GM19452 (cell line): Measurements from ENCODE around the gene SORL1-AS1.

ENCODE experiments used
- ATAC-seq: cut with Tn5 transposase; IDR thresholded peaks from one replicate; pipeline ENCODE4 v1.9.1; 2021; ENCODE audit not compliant: unreplicated experiment

The SORL1-AS1 gene

DNA sequence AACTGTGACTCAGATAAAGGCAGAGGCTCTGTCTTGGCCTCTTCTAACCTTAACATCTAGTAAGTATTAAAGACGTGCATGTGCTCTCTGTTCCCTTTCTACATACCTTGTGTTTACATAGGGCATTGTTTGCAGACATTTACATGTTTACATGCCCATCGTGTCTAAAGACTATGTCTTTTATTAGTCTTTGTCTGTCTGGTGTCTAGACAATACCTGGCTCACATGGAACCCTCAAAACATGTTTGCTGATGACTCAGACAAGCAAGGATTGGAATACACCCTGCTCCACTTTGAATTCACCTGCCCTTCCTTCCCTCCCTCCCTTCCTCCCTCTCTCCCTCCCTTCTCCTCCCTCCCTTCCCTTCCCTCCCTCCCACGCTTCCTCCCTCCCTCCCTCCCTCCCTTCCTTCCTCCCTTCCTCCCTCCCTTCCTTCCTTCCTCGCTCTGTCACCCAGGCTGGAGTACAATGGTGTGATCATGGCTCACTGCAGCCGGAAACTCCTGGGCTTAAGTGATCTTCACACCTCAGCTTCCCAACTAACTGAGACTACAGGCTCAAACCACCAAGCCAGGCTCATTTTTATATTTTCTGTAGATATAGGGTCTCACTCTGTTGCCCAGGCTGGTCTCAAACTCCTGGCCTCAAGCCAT is 23.7 kb upstream of the SORL1-AS1 start:
- no peak for ATAC-seq

GRCh38 chr11:121474680-121475079 is 21.9 kb upstream of the SORL1-AS1 start:
- ATAC-seq, result no peak

- no peak for ATAC-seq
Observed at GRCh38 chr11:121473064-121473777, 20.5 kb upstream of the SORL1-AS1 start.

DNA sequence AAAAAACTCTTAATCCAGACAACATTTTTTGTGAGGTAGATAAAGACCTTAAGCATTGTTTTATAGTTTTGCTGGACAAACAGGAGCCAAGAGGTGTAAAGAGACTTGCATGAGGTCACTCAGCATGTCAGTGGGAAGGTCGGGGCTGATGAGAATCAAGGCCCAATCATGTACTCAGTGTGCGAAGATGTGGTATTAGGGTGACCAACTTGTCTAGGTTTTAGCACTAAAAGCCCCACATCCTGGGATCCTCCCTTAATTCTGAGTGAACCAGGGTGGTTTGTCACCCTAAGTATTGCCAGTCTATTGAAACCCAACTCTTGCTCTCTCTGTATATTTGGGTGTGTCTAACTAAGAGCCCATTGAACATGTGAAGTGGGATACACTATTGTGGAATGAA is 19.5 kb upstream of the SORL1-AS1 start:
- ATAC-seq, result no peak

DNA sequence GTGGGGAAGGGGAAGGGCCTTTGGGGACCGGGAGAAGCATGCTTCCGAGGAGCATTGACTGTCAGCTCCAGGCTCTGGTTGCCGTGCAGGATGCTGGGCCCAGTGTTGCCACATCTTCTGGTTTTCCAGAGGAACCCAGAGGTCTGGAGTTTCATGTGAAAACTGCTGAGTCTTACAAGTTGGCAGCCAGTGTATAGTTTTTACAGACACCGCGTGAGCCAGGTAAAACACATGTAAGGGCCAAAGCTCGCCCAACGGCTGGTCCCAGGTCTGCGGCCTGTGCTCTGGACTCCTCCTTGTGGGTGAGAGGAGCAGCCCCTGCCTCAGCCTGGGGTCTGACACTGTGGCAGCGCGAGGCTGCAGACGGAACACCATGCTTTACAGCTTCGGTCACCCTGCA is 18.4 kb upstream of the SORL1-AS1 start:
- no peak for ATAC-seq

- no peak for ATAC-seq
Observed at GRCh38 chr11:121469910-121470309, 17.1 kb upstream of the SORL1-AS1 start.

GRCh38 chr11:121467965-121468364 is 15.2 kb upstream of the SORL1-AS1 start:
- ATAC-seq, result peak; percentile 49

DNA sequence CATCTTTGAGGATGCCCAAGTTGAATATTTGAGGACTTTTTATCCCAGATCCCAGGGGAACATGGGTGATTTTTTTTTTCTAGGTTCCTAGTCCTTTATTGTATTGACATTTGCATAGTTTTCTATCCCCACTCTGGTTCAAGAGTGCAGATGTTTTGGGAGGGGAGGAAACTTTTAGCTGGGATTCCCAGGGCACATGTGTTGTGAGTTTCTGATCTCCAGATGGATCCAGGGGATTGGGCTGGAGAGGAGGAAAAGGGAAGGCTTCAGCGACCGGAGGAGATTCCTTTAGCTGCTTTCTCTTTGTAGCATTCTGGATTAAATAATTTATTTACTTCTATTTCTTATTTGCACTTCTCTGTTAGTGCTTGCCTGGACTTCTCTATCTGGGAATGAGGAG is 14.7 kb upstream of the SORL1-AS1 start:
- ATAC-seq, result no peak

GRCh38 chr11:121466063-121466794 is 13.5 kb upstream of the SORL1-AS1 start:
- ATAC-seq, result no peak

DNA sequence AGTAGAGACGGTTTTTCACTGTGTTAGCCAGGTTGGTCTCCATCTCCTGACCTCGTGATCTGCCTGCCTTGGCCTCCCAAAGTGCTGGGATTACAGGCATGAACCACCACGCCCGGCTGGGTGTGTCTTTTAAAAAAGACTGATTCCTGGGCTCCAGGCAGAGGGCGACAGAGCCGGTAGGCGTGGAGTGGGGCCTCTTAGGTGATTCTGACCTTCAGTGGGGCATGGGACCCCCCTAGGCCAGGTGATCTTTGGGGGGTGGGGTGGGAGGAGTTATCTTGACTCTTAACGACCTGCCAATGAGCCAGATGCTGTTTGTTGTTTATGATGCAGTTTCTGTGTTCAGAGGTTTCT is 12.9 kb upstream of the SORL1-AS1 start:
- ATAC-seq, result no peak

- ATAC-seq, result peak; percentile 35
Observed at GRCh38 chr11:121464352-121464946, 11.7 kb upstream of the SORL1-AS1 start.

DNA sequence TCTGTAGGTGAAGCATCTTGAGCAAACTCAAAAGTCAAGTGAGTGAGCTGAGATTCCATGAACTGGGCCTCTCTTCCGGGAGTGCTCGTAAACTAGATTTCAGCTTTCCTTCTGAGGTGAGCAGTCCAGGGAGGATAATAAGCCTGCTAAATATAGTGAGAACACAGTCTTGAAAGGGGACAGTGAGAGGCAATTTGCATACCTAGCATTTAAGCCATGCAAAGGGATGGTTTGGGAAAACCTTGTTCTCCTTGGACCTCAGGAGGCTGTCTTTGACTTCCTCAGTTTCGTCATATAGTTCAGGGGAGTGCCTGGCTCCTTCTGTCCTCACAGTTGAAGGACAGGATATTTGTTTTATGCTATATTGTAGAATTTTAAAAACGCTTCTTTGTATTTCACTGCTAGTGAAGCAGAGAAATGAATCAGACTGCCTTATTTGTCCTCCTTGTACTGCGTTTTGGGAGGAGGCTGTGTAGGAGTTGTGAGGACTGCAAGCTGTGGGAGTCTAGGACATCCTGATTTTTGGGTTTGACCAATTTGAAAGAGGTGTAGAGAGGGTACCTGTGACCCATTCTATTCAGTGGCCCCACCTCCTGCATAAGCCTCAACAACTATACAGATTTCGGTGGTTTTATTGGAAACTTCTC is 11.0 kb upstream of the SORL1-AS1 start:
- no peak for ATAC-seq

DNA sequence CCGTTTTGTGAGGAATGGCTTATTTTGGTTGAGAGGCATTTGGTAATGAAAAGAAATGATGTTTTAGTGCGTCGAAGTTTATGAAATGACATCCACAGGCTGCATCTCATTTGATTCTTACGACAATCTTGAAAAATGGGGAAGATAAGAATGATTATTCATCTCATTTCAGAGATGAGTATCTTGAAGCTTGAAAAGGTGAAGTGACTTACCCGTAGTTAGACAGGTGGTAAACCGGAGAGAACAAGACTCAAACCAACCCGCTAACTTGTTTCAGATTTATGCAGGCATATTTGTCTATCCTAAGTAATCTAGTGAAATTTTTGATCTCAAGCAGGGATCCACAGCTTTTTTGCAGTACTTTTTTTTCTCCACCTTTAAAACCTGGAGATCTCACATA is 9.1 kb upstream of the SORL1-AS1 start:
- ATAC-seq, result no peak

GRCh38 chr11:121460941-121461514 is 8.3 kb upstream of the SORL1-AS1 start:
- ATAC-seq, result no peak

- ATAC-seq, result no peak
Observed at GRCh38 chr11:121459413-121460017, 6.7 kb upstream of the SORL1-AS1 start.

GRCh38 chr11:121458551-121458950 is 5.8 kb upstream of the SORL1-AS1 start:
- ATAC-seq, result no peak

DNA sequence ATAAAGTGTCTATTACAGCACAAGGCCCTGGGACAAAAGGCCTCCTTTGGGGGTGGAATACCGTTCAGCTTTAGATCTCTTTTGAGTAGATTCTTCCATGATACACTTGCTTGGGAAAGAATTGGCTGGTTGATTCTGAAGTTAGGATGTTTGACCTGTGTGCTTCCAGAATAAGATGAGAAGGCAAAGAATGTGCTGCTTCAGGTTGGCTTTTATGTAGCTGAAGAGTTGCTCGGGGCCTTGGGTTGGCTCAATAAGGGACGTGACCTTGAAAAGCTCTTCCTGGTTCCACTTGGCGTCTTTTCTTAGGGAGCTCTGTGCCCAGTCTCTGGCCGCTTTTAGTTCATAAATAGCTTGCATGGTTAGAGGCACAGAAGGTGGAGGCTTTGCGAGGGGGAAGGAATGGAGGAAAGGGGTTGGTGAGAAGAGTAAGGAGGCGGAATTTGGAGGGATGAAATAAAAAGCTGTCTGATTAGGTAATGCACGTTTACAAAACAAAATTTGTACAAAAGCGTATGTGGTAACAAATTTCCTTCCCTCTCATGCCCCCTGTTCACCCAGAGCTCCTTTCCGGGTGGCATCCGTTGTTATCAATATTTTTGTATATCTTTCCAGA is 4.2 kb upstream of the SORL1-AS1 start:
- no peak for ATAC-seq

- ATAC-seq, result no peak
Observed at GRCh38 chr11:121456151-121456550, 3.4 kb upstream of the SORL1-AS1 start.

DNA sequence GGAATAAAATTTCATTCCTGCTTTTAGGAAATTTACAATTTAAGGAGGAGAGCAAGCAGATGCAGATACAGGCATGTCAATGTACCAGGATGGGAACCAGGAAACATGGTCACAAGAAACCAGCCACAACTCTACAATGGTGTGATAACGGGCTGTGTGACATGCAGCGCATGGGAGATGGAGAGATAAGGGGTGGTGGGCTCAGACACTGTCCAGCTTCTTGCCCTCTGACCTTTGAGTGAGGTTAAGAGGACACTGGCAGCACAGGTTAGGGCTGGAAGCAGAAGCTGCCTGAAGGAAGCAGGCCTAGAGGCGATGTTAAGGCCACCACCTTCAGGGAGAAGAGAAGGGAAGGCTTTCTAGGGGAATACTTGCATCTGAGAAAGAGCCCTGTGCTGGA is 2.3 kb upstream of the SORL1-AS1 start:
- no peak for ATAC-seq
